IMR-90 (cell line): ENCODE measurements around the gene MRPS10. TPM values are rescaled to one million over a fixed set of nuclear protein-coding genes. Genes with fewer than 3 reads are reported as not detected.

ENCODE experiments used
- ATAC-seq: fragments of 200-7000 bp; cut with Tn5 transposase; 2 replicates; pipeline ENCODE4 v1.9.1; 2020; ENCODE audit warnings: low read depth, mild to moderate bottlenecking, moderate library complexity
- BruUV-seq: library from RNA; stranded (reverse); fragments of 400-500 nt; replicated peaks from 2 replicates; lab custom pipeline; 2021; lab: Mats Ljungman, UMichigan
- CTCF ChIA-PET: fragments of 300-600 bp; formaldehyde crosslinking; extraction: SDS; loops from one replicate; lab custom pipeline; 2021; ENCODE audit warnings: antibody characterized with exemption; lab: Yijun Ruan, JAX
- POLR2A ChIA-PET: fragments of 300-600 bp; sonication (Branson Sonifier 250); formaldehyde crosslinking; loops from one replicate; lab custom pipeline; 2022; ENCODE audit warnings: antibody characterized with exemption; ENCODE audit not compliant: unreplicated experiment; lab: Charles Lee
- DNase-seq: peaks from one replicate; pipeline ENCODE4 v3.0.0; 2013
- H2AFZ ChIP-seq: replicated peaks from 2 replicates; pipeline ENCODE3; 2013; ENCODE audit warnings: low read length, mild to moderate bottlenecking; ENCODE audit not compliant: poor library complexity
- H2AK5ac ChIP-seq: 2 replicates; pipeline ENCODE4 v1.6.1; 2013; ENCODE audit warnings: low read depth, low read length, inconsistent platforms
- H2AK9ac ChIP-seq: replicated peaks from 2 replicates; pipeline ENCODE3; 2013; ENCODE audit warnings: mild to moderate bottlenecking, low read depth, low read length, moderate library complexity; ENCODE audit not compliant: poor library complexity
- H2BK120ac ChIP-seq: 2 replicates; pipeline ENCODE4 v1.6.1; 2013; ENCODE audit warnings: low read depth, low read length, inconsistent platforms
- H2BK15ac ChIP-seq: 3 replicates; pipeline ENCODE4 v1.6.1; 2013; ENCODE audit warnings: low read depth, low read length, inconsistent platforms
- H2BK20ac ChIP-seq: 2 replicates; pipeline ENCODE4 v1.6.1; 2013; ENCODE audit warnings: low read depth, mild to moderate bottlenecking, inconsistent platforms, low read length, moderate library complexity
- H2BK5ac ChIP-seq: 2 replicates; pipeline ENCODE4 v1.6.1; 2013; ENCODE audit warnings: mild to moderate bottlenecking, low read depth, low read length, inconsistent platforms; ENCODE audit not compliant: poor library complexity, severe bottlenecking
- H3K14ac ChIP-seq: replicated peaks from 2 replicates; pipeline ENCODE4 v1.6.1; 2013; ENCODE audit warnings: low read depth, low read length, inconsistent platforms
- H3K18ac ChIP-seq: 2 replicates; pipeline ENCODE4 v1.6.1; 2013; ENCODE audit warnings: low read depth, low read length, control low read depth
- H3K23ac ChIP-seq: 2 replicates; pipeline ENCODE4 v1.6.1; 2013; ENCODE audit warnings: low read depth, low read length, inconsistent platforms
- H3K27ac ChIP-seq: 2 replicates; pipeline ENCODE4 v1.5.1; 2013; ENCODE audit warnings: mild to moderate bottlenecking, control low read depth, low read length; ENCODE audit not compliant: insufficient read depth
- H3K27me3 ChIP-seq: 2 replicates; pipeline ENCODE4 v1.6.1; 2013; ENCODE audit warnings: low read length; ENCODE audit not compliant: control insufficient read depth, insufficient read depth
- H3K36me3 ChIP-seq: 2 replicates; pipeline ENCODE4 v1.6.1; 2013; ENCODE audit warnings: low read length, mixed read lengths; ENCODE audit not compliant: control insufficient read depth, insufficient read depth
- H3K4ac ChIP-seq: 2 replicates; pipeline ENCODE4 v1.6.1; 2013; ENCODE audit warnings: low read depth, low read length, inconsistent platforms
- H3K4me1 ChIP-seq: 2 replicates; pipeline ENCODE4 v1.6.1; 2013; ENCODE audit warnings: low read length, mixed read lengths; ENCODE audit not compliant: control insufficient read depth, insufficient read depth
- H3K4me2 ChIP-seq: 2 replicates; pipeline ENCODE4 v1.6.1; 2013; ENCODE audit warnings: low read depth, mild to moderate bottlenecking, control low read depth, low read length, moderate library complexity
- H3K4me3 ChIP-seq: 2 replicates; pipeline ENCODE4 v1.5.1; 2013; ENCODE audit warnings: low read depth, mild to moderate bottlenecking, control low read depth, low read length, moderate library complexity; ENCODE audit not compliant: insufficient read depth
- H3K56ac ChIP-seq: 2 replicates; pipeline ENCODE4 v1.6.1; 2013; ENCODE audit warnings: low read length, inconsistent platforms; ENCODE audit not compliant: insufficient read depth; ENCODE audit errors: extremely low read depth
- H3K79me1 ChIP-seq, 2 experiments: 2 replicates each; pipeline ENCODE4 v1.6.1; 2013; ENCODE audit warnings: low read length in 2 of 2, inconsistent platforms in 1 of 2, low read depth in 1 of 2
- H3K9ac ChIP-seq: 2 replicates; pipeline ENCODE4 v1.6.1; 2013; ENCODE audit warnings: low read depth, low read length, control low read depth
- H3K9me1 ChIP-seq: 2 replicates; pipeline ENCODE4 v1.6.1; 2013; ENCODE audit warnings: low read length, inconsistent platforms; ENCODE audit not compliant: insufficient read depth
- H3K9me3 ChIP-seq: 2 replicates; pipeline ENCODE4 v1.6.1; 2013; ENCODE audit warnings: low read length; ENCODE audit not compliant: control insufficient read depth, insufficient read depth
- H4K20me1 ChIP-seq: 2 replicates; pipeline ENCODE4 v1.6.1; 2013; ENCODE audit warnings: low read length, inconsistent platforms; ENCODE audit not compliant: insufficient read depth
- H4K5ac ChIP-seq: 2 replicates; pipeline ENCODE4 v1.6.1; 2013; ENCODE audit warnings: mild to moderate bottlenecking, low read depth, low read length, control low read depth
- H4K8ac ChIP-seq, 2 experiments: 2 replicates each; pipeline ENCODE4 v1.6.1; 2013; ENCODE audit warnings: low read depth in 2 of 2, low read length in 2 of 2, control low read depth in 1 of 2, inconsistent platforms in 1 of 2
- H4K91ac ChIP-seq: 2 replicates; pipeline ENCODE4 v1.6.1; 2013; ENCODE audit warnings: low read depth, low read length, inconsistent platforms; ENCODE audit not compliant: insufficient read depth
- BHLHE40 ChIP-seq: fragments of 150-350 bp; IDR thresholded peaks from 2 replicates; pipeline ENCODE4 v1.6.1; 2016; ENCODE audit warnings: mild to moderate bottlenecking, low read depth, low read length
- ELK1 ChIP-seq: fragments of 150-350 bp; IDR thresholded peaks from 2 replicates; pipeline ENCODE4 v1.6.1; 2016; ENCODE audit warnings: low read depth, mild to moderate bottlenecking, low read length, moderate library complexity, borderline replicate concordance
- FOS ChIP-seq: fragments of 150-350 bp; IDR thresholded peaks from 2 replicates; pipeline ENCODE4 v1.6.1; 2016; ENCODE audit warnings: low read depth, low read length
- MAZ ChIP-seq: IDR thresholded peaks from 2 replicates; pipeline ENCODE4 v1.6.1; 2012; ENCODE audit warnings: low read depth, mild to moderate bottlenecking, low read length, improper control_type of control experiment, moderate library complexity, borderline replicate concordance
- NFE2L2 ChIP-seq: fragments of 150-350 bp; IDR thresholded peaks from 2 replicates; pipeline ENCODE4 v1.6.1; 2016; ENCODE audit warnings: low read depth, mild to moderate bottlenecking, low read length
- SMC3 ChIP-seq: fragments of 150-350 bp; IDR thresholded peaks from 2 replicates; pipeline ENCODE4 v1.6.1; 2016; ENCODE audit warnings: low read depth, mild to moderate bottlenecking, antibody characterized with exemption, low read length, moderate library complexity
- WGBS, 2 experiments: methylation state at CpG; one replicate each; pipeline versions ENCODE4 v1.1.5 to v1.1.7; 2013; ENCODE audit warnings: missing lambda C conversion rate in 2 of 2; ENCODE audit not compliant: insufficient read length in 1 of 2; ENCODE audit errors: extremely low coverage in 2 of 2; 5-methylcytosine and 5-hydroxymethylcytosine counted together
- dilution Hi-C: fragments of 300-500 bp; cut with HindIII; formaldehyde crosslinking; loops from one replicate; pipeline ENCODE4 v1.14.3; 2018; ENCODE audit warnings: low sequenced_read_pairs; ENCODE audit not compliant: unreplicated experiment
- in situ Hi-C: fragments of 300-500 bp; cut with MboI; formaldehyde crosslinking; loops from 3 replicates; pipeline ENCODE4 v1.14.3; 2019; ENCODE audit warnings: low sequenced_read_pairs, inconsistent platforms, mixed read lengths
- intact Hi-C: fragments of 100-400 bp; cut with micrococcal nuclease; formaldehyde crosslinking; loops from 2 replicates; pipeline ENCODE4 v1.10.0; 2022
- polyA plus RNA-seq, 3 experiments: library from polyadenylated mRNA; depleted of rRNA; stranded (reverse); fragments of >200 nt; gene quantifications; 2 replicates each; pipeline ENCODE4 v1.2.3, GENCODE V29; 2012; ENCODE audit warnings: low replicate concordance in 1 of 3
- total RNA-seq: library from RNA; depleted of rRNA; stranded (reverse); fragments of >200 nt; gene quantifications from 2 replicates; pipeline ENCODE4 v1.2.3, GENCODE V29; 2012

MRPS10 gene
- total and polyA plus RNA-seq, 2 of the 4 experiments (the other 2 are of a cell fraction): 28.5 to 47.0 TPM

GRCh38 chr6:42184475-42184874 lies 33.2 kb downstream of the MRPS10 start:
- Histone ChIP-seq H3K4me3 (no peak overlapping the region), H4K5ac (no peak overlapping the region), H3K9me3 (no peaks in the 10 kb centered on the region), H2AK5ac (no peak overlapping the region), H3K27me3 (no peaks in the 10 kb centered on the region; the same call in 1 of the 2 replicates), H3K23ac (no peak overlapping the region), H3K18ac (no peak overlapping the region), H3K79me1 (no peaks in the 10 kb centered on the region), H3K4me2 (no peak overlapping the region), H4K8ac (no peak overlapping the region), H4K91ac (no peak overlapping the region), H2AK9ac (peak overlapping the region; percentile 65), H2BK120ac (no peak overlapping the region), H3K27ac (no peak overlapping the region), H2AFZ (no peak overlapping the region), H2BK15ac (no peak overlapping the region), H3K9ac (no peak overlapping the region), H3K9me1 (no peaks in the 10 kb centered on the region), H3K56ac (no peak overlapping the region), H2BK5ac (no peak overlapping the region), H3K14ac (no peak overlapping the region), H3K4ac (no peak overlapping the region), H4K20me1 (no peaks in the 10 kb centered on the region), H3K4me1 (peaks cover 4% of the 10 kb centered on the region; the same call in 1 of the 2 replicates), H2BK20ac (no peak overlapping the region), H3K36me3 (no peaks in the 10 kb centered on the region)
- dilution Hi-C loops: no loop called here
- TF ChIP-seq FOS: no peak
- no peak for TF ChIP-seq SMC3
- no peak for TF ChIP-seq NFE2L2
- TF ChIP-seq MAZ: no peak
- TF ChIP-seq BHLHE40: no peak
- no peak for TF ChIP-seq ELK1
- intact Hi-C loops: no loop called here
- ATAC-seq (no peak), DNase-seq (no peak)
- in situ Hi-C loops: no loop called here
- WGBS, 2 experiments: 80% methylated on average over 1 of the region's 4 CpGs; no CpG with 5 or more reads in 1 of the 2 experiments
- BruUV-seq: no TSS peak
- ChIA-PET POLR2A (no interaction called here), CTCF (interaction anchor here (0.6 kb wide), 1 partner anchor 15 kb away, joined by 3 read pairs; no protein-coding TSS in a partner anchor)
